Activated CD4-positive, alpha-beta T cell treated with anti-CD3 and anti-CD28 coated beads, Interleukin-2, amount 50 U/mL, for 24 hours (primary cell): Measurements from ENCODE around the gene TIMM10B.

Experiments
- DNase-seq, 2 donors: peaks; one replicate each; pipeline ENCODE4 v3.0.0-alpha.2; 2020; ENCODE audit warnings: low read depth in 1 of 2, low spot score in 1 of 2

TIMM10B gene, protein sequence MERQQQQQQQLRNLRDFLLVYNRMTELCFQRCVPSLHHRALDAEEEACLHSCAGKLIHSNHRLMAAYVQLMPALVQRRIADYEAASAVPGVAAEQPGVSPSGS

GRCh38 chr11:6481012-6481923 is at the start of gene TIMM10B, which contains the start of gene ARFIP2:
Gene TIMM10B (plus strand): TSS chr11:6481501. CDS start chr11:6481517, 16 bp downstream.
Gene ARFIP2 (minus strand): TSS chr11:6481331. CDS start chr11:6480421, 910 bp downstream.
- DNase-seq: peak; percentile 88 to 95

- DNase-seq: no peak
Measured at GRCh38 chr11:6431861-6432260, 49.4 kb upstream of the TIMM10B start.

- no peak for DNase-seq
Measured at GRCh38 chr11:6433998-6434660, 47.2 kb upstream of the TIMM10B start.

- DNase-seq: no peak
Measured at GRCh38 chr11:6437423-6437822, 43.9 kb upstream of the TIMM10B start.

DNA sequence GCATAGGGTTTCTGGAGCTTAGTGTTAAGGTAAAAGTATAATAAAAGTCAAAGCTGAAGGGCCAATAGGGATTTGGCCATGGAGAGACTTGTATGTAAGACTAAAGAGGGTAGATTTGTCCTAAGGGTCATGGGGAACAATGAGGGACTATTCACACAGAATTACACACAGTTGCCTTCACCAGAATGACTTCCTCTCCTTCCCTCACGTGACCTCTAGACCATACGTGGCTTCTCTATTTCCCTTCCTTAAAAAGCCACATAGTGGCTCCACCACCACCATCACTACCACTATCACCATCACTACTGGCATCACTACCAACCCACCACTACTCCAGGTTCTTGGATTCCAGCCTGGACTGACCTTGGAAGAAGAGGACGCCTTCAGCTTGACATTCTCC is 43.3 kb upstream of the TIMM10B start:
- DNase-seq: no peak

DNA sequence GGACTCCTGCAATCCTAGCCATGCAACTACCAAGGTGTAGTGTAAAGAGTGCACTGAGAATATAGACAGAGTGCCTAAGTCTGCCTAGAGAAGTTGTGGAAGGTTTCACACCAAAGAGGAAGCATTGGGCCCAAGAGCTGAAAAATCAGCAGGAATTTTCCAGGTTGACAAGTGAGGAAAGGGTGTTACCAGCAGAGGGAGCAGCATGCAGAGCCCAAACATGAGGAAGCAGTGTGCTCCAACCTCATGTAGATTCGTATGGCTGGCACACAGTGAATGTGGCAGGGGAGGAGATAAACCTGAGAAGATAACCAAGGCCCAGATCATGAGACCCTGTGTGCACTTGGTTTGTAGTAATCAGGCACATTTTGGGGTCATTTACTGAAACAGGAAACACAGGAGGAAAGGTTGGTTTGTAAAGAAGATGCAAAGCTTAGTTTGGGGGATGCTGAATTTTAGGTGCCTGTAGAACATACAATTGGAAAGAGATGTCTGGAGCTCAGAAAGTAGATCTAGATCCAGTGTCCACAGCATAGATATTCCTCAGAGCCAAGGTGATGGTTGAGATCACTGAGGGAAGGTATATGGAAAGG is 42.2 kb upstream of the TIMM10B start:
- DNase-seq: peak in 1 of 2 donors; percentile 20

GRCh38 chr11:6440906-6441358 is 40.4 kb upstream of the TIMM10B start, which contains the start of gene HPX:
Gene HPX (minus strand): TSS chr11:6440987. CDS start chr11:6440963, 24 bp downstream.
- no peak for DNase-seq

DNA sequence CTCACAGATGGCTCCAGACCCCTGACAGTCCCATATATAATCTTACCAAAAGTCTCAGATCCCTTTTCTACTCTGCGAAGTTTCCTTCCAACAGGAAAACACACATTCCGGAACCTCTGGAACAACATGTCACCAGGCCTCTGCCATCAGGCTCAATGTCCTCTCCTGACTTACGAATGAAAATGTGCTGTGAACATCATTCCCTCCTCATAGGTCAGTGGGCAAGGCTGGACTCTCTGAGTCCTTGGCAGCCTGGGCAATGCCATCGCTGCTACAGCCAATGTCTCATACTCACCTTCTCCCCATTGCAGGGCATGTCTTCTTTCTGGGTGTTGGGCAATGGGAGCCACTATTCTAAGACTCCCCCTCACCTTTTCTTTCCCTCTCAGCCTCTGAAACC is 38.9 kb upstream of the TIMM10B start:
- no peak for DNase-seq

- peak; percentile 18 to 51 for DNase-seq
Measured at GRCh38 chr11:6443269-6444003, 37.9 kb upstream of the TIMM10B start.

- no peak for DNase-seq
Measured at GRCh38 chr11:6448574-6448973, 32.7 kb upstream of the TIMM10B start.

DNA sequence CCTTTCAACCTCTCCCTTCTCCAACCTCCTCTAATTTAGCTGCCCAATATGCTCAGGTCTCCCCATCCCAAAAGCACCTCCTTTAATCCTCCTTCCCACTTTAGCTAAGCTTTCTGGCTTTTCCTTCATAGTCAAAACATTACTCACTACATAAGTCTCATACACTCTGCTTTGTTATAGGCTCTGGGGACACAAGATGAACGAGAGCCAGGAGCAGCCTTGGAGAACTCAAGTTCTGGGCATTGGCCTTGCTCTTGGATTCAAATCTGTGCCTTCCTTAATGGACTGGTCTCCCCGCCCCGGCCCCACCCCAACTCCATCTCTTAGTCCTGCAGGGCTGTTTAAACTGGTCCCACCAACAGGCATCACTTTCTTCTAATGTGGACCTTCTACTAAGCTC is 29.1 kb upstream of the TIMM10B start:
- DNase-seq: no peak

GRCh38 chr11:6453152-6453551 is 28.1 kb upstream of the TIMM10B start:
- no peak for DNase-seq

DNA sequence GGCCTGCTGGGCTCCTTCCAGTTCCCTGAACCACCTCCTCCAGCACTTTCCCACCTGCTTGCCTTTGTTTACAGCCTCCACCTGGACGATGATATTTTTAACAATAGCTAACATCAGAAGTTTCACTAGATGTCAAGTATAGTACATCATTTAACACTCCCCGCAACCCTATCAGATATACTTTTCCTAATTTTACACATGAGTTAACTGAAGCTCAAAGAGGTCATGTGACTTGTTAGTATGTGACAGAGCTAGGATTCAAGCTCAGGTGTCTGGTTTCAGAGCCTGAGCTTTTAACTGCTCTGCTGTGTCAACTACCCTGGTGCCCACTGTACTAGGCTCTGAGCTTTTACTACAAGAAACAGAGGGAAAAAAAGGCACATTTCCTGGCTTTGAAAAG is 26.2 kb upstream of the TIMM10B start:
- DNase-seq: no peak

- DNase-seq: no peak
Measured at GRCh38 chr11:6456361-6457073, 24.8 kb upstream of the TIMM10B start.

GRCh38 chr11:6457581-6458320 is 23.6 kb upstream of the TIMM10B start:
- no peak for DNase-seq

GRCh38 chr11:6458352-6459098 is 22.8 kb upstream of the TIMM10B start:
- no peak for DNase-seq

- no peak for DNase-seq
Measured at GRCh38 chr11:6459099-6459450, 22.2 kb upstream of the TIMM10B start.

DNA sequence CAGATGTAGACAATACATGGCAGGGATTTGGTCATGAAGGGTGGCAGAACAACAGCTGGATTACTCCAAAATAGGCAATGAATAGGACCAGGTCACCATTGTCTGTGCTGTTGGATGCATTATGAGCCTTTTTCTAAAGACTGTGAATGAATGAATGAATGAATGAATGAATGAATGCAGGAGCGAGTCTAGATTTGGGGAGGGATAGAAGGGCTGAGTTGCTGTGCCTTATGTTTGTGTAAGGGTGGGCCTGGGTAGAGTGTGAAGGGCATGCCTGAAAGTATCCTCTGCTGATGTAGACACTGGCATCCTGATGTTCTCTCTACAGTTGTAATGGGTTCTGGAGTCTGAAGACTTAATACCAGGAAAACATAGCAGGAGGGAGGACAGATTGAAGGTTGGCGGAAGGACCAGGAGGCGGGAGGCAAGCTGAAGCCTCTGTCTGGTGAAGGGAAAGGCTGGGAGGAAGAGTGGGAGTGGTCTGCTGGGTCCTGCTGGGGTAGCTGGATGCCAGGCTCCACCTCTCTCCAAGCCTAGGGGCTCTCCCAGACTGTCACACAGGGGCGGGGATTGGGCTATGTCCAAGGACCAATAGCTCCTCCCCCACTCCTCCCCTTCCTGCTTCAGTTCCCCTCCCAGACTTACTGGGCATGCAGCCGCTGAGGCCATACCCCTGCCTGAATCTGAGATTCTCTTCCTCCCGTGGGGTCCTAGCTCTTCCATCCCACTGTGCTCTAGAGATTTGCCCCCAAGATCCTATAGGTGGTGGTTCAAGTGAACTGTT is 12.4 kb upstream of the TIMM10B start:
- no peak for DNase-seq
